Lower leg skin (tissue), 3 donors: ENCODE results near the gene GTSF1L.

Experiments
- CTCF ChIP-seq, 3 donors: fragments of 450-650 bp; IDR thresholded peaks; one replicate each; pipeline ENCODE4 v1.5.1; 2016; ENCODE audit warnings: antibody characterized with exemption in 3 of 3, mild to moderate bottlenecking in 3 of 3, moderate library complexity in 2 of 3
- POLR2A ChIP-seq, 2 donors: fragments of 450-650 bp; IDR thresholded peaks; one replicate each; pipeline ENCODE4 v1.6.1; 2016 to 2017; ENCODE audit warnings: antibody characterized with exemption in 2 of 2, mild to moderate bottlenecking in 1 of 2, moderate library complexity in 1 of 2

GRCh38 chr20:43731469-43731868 is 4.7 kb upstream of the GTSF1L start:
- no peak for TF ChIP-seq CTCF (IDR thresholded peaks at IDR 0.05)
- TF ChIP-seq POLR2A (IDR thresholded peaks at IDR 0.05), result no peak
